VCaP (cell line): ENCODE data around the gene MTCH1.

ENCODE experiments used
- H3K27ac ChIP-seq: fragments of 450-650 bp; 2 replicates; pipeline ENCODE4 v1.5.1; 2017
- TF ChIP-seq, protein P1 (sequence below): fragments of 450-650 bp; conservative IDR thresholded peaks from 2 replicates; pipeline ENCODE4 v1.5.1; 2017; ENCODE audit warnings: mild to moderate bottlenecking, moderate library complexity

Gene MTCH1

DNA sequence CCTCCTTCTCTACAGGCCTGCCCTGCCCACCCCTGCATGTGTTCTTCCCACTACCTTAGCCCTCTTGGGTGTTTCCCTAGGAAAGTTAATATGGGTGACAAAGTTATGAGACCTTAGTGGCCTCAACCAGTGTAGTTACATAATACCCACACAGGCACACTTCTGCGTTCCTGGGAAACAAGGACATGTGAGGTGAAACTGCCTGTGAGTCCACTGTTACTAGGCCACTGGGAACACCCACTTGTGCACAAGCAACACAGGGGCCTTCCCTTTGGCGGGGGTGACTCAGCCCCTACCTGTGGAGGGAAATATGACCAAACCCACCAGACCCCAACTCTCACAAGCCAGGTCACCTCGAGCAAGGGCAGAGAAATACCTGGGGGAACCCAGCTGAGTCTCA lies 18.7 kb downstream of the MTCH1 start:
- TF ChIP-seq, protein P1, sequence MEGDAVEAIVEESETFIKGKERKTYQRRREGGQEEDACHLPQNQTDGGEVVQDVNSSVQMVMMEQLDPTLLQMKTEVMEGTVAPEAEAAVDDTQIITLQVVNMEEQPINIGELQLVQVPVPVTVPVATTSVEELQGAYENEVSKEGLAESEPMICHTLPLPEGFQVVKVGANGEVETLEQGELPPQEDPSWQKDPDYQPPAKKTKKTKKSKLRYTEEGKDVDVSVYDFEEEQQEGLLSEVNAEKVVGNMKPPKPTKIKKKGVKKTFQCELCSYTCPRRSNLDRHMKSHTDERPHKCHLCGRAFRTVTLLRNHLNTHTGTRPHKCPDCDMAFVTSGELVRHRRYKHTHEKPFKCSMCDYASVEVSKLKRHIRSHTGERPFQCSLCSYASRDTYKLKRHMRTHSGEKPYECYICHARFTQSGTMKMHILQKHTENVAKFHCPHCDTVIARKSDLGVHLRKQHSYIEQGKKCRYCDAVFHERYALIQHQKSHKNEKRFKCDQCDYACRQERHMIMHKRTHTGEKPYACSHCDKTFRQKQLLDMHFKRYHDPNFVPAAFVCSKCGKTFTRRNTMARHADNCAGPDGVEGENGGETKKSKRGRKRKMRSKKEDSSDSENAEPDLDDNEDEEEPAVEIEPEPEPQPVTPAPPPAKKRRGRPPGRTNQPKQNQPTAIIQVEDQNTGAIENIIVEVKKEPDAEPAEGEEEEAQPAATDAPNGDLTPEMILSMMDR = no peak

DNA sequence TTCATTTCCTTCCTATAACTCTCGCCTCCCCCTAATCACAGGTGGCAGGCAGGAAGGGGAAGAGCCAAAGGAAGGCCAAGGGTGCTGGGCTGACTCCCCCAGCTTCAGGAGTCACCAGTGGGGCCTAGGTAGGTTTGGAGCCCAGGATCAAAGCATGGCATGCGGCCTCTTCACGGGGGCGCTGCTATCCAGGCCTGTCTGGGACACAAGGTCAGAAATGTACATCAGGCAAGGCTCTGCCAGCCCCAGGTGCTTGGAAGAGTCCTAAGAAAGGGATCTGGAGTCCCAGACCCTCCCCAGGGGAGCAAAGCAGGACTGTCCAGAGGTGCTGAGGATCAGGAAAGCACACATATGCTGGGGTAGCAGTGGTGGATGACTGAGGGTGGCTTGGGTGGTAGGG lies 21.1 kb downstream of the MTCH1 start:
- TF ChIP-seq, protein P1 = no peak
- H3K27ac ChIP-seq = no peak overlapping the region

More for the DNA sequence above, 18.7 kb downstream of the MTCH1 start:
- H3K27ac ChIP-seq = no peak overlapping the region

DNA sequence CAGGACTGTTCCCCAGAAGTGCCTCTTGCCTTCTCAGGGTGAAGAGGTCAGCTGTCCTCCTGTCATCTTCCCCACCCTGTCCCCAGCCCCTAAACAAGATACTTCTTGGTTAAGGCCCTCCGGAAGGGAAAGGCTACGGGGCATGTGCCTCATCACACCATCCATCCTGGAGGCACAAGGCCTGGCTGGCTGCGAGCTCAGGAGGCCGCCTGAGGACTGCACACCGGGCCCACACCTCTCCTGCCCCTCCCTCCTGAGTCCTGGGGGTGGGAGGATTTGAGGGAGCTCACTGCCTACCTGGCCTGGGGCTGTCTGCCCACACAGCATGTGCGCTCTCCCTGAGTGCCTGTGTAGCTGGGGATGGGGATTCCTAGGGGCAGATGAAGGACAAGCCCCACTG lies 21.6 kb downstream of the MTCH1 start:
- TF ChIP-seq, protein P1 = no peak
- H3K27ac ChIP-seq = no peak overlapping the region

DNA sequence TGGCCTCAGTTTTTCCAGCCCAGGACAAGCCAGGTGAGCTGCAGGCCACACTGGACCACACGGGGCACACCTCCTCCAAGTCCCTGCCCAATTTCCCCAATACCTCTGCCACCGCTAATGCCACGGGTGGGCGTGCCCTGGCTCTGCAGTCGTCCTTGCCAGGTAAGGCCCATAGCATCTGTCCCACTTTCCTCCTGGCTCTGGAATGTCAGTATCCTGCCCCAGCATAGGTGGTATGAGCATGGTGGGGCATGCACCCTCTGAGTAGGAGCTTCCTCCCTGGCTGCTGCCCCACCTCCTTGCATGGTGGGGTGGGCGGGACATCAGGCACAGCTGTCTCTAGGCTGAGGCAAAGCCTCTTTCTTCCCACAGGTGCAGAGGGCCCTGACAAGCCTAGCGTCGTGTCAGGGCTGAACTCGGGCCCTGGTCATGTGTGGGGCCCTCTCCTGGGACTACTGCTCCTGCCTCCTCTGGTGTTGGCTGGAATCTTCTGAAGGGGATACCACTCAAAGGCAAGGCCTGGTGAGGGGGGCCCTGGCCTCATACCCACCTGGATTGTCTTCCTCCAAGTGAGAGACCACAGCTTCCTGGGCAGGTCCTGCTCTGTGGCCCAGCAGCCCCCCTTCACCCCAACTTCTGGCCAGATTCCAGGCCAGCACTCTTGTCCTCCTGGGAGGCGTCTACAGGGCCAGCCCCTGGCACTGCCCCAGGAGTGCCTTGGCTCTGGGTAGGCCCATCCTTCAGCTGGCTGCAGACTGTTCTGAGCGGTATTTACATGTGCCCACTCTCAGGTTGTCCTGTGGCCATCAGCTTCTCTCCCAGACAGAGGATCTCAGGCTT lies 22.3 kb downstream of the MTCH1 start:
- TF ChIP-seq, protein P1 = no peak
- H3K27ac ChIP-seq = no peak overlapping the region

DNA sequence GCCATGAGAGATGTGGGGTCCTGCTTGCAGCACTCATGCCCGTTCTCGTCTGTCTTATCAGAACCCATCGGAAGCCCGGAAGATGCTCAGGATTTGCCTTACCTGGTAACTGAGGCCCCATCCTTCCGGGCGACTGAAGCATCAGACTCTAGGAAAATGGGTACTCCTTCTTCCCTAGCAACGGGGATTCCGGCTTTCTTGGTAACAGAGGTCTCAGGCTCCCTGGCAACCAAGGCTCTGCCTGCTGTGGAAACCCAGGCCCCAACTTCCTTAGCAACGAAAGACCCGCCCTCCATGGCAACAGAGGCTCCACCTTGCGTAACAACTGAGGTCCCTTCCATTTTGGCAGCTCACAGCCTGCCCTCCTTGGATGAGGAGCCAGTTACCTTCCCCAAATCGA lies 23.1 kb downstream of the MTCH1 start:
- no peak overlapping the region for H3K27ac ChIP-seq
- TF ChIP-seq, protein P1 = no peak

DNA sequence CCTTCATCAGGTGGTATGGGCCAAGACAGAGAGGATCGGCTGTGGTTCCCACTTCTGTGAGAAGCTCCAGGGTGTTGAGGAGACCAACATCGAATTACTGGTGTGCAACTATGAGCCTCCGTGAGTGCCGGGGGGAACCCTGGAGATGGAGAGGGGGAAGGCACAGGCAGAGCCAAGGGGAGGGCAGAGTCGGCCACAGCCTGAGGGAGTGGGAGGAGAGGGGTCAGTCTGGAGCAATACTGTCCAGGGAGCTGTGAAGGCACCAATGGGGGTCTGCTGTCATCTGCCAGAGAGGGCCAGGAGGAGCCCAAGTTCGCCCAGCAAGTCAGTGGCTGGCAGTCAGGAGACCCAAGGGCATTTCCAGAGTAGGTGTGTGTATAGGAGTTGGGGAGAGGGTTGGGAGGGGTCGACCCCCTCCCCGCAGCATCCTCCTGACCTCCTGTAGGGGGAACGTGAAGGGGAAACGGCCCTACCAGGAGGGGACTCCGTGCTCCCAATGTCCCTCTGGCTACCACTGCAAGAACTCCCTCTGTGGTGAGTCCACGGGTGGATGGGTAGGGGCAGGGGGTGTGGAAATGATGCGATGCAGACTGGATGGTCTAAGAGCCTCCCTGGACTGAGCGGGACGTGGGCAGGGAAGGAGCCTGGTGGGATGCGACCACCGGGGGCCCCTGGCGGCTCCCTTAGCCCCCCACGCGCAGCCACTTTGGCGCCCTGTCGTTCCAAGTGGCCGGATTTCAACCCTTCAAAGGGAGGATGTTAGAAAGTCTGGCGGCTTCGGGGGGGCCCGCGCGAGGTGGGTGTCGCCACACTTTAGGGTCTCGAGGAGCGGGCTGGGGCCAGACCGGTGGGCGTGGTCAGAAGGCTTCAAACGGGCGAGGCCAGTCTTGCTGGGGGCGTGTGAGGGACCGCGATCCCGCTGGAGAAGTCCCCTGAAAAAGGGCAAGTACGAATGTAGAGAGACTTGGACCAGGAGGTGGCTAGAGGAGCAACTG lies 24.3 kb downstream of the MTCH1 start:
- no peak overlapping the region for H3K27ac ChIP-seq
- TF ChIP-seq, protein P1 = no peak
